ENCODE results near the gene CMTM6. TPM values are rescaled to one million over a fixed set of nuclear protein-coding genes. Genes with fewer than 3 reads are reported as not detected.

CMTM6 gene
- polyA plus RNA-seq, 1 of the 3 experiments (the other 2 are of a cell fraction) = 29.8 TPM

DNA sequence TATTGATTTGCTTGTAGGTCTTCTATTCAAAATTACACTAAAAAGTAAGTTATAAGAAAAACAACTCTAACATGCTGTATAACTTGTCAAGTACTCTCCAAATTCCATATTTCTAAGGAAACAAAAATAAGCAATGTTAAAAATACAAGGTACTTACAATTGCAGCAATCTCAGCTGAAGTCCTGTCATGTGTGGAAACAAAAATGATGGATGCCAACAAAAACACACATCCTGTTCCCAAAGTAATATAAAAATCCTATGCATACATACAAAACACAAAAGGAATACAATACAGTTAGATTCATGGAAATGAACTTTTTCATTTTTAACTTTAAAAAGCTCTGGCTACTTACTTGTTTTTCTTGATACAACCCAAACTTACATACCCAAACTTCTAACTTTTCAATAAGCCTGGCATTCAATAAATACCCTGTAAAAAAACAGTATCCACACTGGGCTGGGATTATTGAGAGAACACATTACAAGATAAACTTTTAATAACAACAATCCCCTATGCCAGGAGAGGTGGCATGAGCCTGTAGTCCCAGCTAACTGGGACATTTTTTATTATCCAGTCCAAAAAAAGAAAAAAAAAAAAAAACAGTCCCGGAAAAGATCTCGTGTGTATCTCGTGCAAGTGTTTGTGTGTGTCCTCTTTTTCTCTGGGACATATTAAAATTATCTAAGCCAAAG, 14.7 kb downstream of the CMTM6 start:
- no peak for TF ChIP-seq FOXJ3 (CRISPR knock-in tag; IDR thresholded peaks at IDR 0.05)
- TF ChIP-seq USF1 (IDR thresholded peaks at IDR 0.05; ENCODE audit: borderline replicate concordance, low read depth) = no peak
- TF ChIP-seq MXI1 (IDR thresholded peaks at IDR 0.05; ENCODE audit: low read depth, low read length) = no peak
- no peak for TF ChIP-seq RAD21 (IDR thresholded peaks at IDR 0.05; ENCODE audit: low read length)
- TF ChIP-seq IRF3 (IDR thresholded peaks at IDR 0.05; ENCODE audit: low read depth, low read length) = no peak
- TF ChIP-seq FOSL2 (IDR thresholded peaks at IDR 0.05; ENCODE audit: borderline replicate concordance, low read depth) = no peak
- TF ChIP-seq USF2 (IDR thresholded peaks at IDR 0.05; ENCODE audit: borderline replicate concordance, low read depth, low read length) = no peak
- TF ChIP-seq SMC3 (IDR thresholded peaks at IDR 0.05; ENCODE audit: low read depth, low read length) = no peak
- TF ChIP-seq POLR2AphosphoS5 (IDR thresholded peaks at IDR 0.05; ENCODE audit: low read depth, low read length) = no peak
- Histone ChIP-seq H3K4me1 (ENCODE audit: control insufficient read depth in 1 of 2, insufficient read depth in 2 of 2, low read depth in 1 of 2, low read length in 1 of 2) (no peaks in the 10 kb centered on the region), H3K27ac (ENCODE audit: low read depth in 2 of 2, low read length in 1 of 2) (no peak overlapping the region), H3K4me3 (ENCODE audit: low read depth in 2 of 2, low read length in 1 of 2) (no peak overlapping the region), H3K36me3 (replicated peaks in 1 of 2; ENCODE audit: control insufficient read depth in 1 of 2, insufficient read depth in 2 of 2, low read length in 1 of 2) (peaks cover 53 to 59% of the 10 kb centered on the region in 2 experiments), H3K9me2 (no peaks in the 10 kb centered on the region), H4K20me1 (ENCODE audit: insufficient read depth) (peaks cover 19% of the 10 kb centered on the region), H3K9ac (no peak overlapping the region), H3F3A (replicated peaks; ENCODE audit: insufficient read depth) (peaks cover 11% of the 10 kb centered on the region), H3K27me3 (ENCODE audit: insufficient read depth) (no peaks in the 10 kb centered on the region), H2AFZ (ENCODE audit: low read depth) (no peak overlapping the region), H3K9me3 (no peaks in the 10 kb centered on the region), H3K4me2 (no peak overlapping the region), H3K79me2 (ENCODE audit: insufficient read depth) (peaks cover 19% of the 10 kb centered on the region; the same call in 1 of the 2 replicates)
- POLR2A ChIA-PET = interaction anchor here (0.6 kb wide), 1 partner anchor 20 kb away, joined by 3 read pairs; no protein-coding TSS in a partner anchor
- 97% methylated on average over 3 of the region's 3 CpGs for WGBS (ENCODE audit: low lambda C conversion rate)
- no peak for DNase-seq
- CTCF ChIA-PET = interaction anchor here (2.5 kb wide), 1 partner anchor 20 kb away, joined by 15 read pairs; no protein-coding TSS in a partner anchor

DNA sequence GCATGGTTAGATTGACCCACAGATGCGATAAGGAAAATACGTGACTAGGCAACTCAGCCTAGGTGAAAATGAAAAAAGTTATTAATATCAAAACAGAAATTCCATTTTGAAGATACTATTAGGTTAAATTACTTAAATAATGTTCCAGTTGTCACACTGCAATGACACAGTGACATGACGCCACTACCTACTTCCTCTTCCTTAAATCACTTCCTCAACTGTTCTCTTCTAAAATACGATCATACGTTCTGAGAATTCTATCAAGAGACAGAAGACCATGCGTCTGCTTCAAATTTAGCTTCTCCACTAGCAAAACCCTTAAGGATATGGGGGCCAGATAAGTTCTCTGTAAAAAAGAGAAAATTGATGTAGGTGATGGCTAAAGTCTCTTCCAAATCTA, 18.2 kb downstream of the CMTM6 start:
- Histone ChIP-seq H3K27me3 (ENCODE audit: insufficient read depth) (no peaks in the 10 kb centered on the region), H3K9me3 (no peaks in the 10 kb centered on the region), H4K20me1 (ENCODE audit: insufficient read depth) (no peaks in the 10 kb centered on the region), H3K9ac (no peak overlapping the region), H3K4me3 (ENCODE audit: low read depth in 2 of 2, low read length in 1 of 2) (no peak overlapping the region), H2AFZ (ENCODE audit: low read depth) (no peak overlapping the region), H3F3A (replicated peaks; ENCODE audit: insufficient read depth) (peaks cover 4% of the 10 kb centered on the region), H3K9me2 (no peaks in the 10 kb centered on the region), H3K79me2 (ENCODE audit: insufficient read depth) (no peaks in the 10 kb centered on the region; the same call in 1 of the 2 replicates), H3K4me1 (ENCODE audit: control insufficient read depth in 1 of 2, insufficient read depth in 2 of 2, low read depth in 1 of 2, low read length in 1 of 2) (no peaks in the 10 kb centered on the region), H3K36me3 (replicated peaks in 1 of 2; ENCODE audit: control insufficient read depth in 1 of 2, insufficient read depth in 2 of 2, low read length in 1 of 2) (peaks cover 52 to 53% of the 10 kb centered on the region in 2 experiments), H3K4me2 (no peak overlapping the region), H3K27ac (ENCODE audit: low read depth in 2 of 2, low read length in 1 of 2) (no peak overlapping the region)
- ChIA-PET CTCF (interaction anchor here (1.2 to 7.0 kb wide), 3 partner anchors 16 to 26 kb away, joined by 3 to 57 read pairs (median 4); no protein-coding TSS in a partner anchor), POLR2A (no interaction called here)
- WGBS (ENCODE audit: low lambda C conversion rate) = 98% methylated on average over 6 of the region's 6 CpGs
- DNase-seq = no peak
- TF ChIP-seq JUND (IDR thresholded peaks at IDR 0.05) (no peak), GATA2 (CRISPR knock-in tag; IDR thresholded peaks at IDR 0.05) (no peak), RCOR1 (IDR thresholded peaks at IDR 0.05; ENCODE audit: low read length) (no peak), MXI1 (IDR thresholded peaks at IDR 0.05; ENCODE audit: low read depth, low read length) (no peak), RXRA (IDR thresholded peaks at IDR 0.05; ENCODE audit: borderline replicate concordance, low read depth) (no peak), CTCF (IDR thresholded peaks at IDR 0.05) (no peak), GABPA (IDR thresholded peaks at IDR 0.05; ENCODE audit: low read depth) (no peak), EZH2phosphoT487 (IDR thresholded peaks at IDR 0.05; ENCODE audit: borderline replicate concordance, low read depth) (no peak), REST (IDR thresholded peaks at IDR 0.05; ENCODE audit: low read depth, low read length) (no peak), FOXJ3 (CRISPR knock-in tag; IDR thresholded peaks at IDR 0.05) (no peak)
- TF ChIP-seq, protein P1, sequence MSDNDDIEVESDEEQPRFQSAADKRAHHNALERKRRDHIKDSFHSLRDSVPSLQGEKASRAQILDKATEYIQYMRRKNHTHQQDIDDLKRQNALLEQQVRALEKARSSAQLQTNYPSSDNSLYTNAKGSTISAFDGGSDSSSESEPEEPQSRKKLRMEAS (IDR thresholded peaks at IDR 0.05; ENCODE audit: low read depth) = no peak
